HEK293T (cell line): ENCODE results near the gene CSNK2A2.

Source experiments
- ARNT ChIP-seq: fragments of 450-650 bp; IDR thresholded peaks from 2 replicates; pipeline ENCODE4 v1.6.1; 2017; ENCODE audit warnings: mild to moderate bottlenecking
- BHLHE40 ChIP-seq: fragments of 450-650 bp; IDR thresholded peaks from 2 replicates; pipeline ENCODE4 v1.6.1; 2016; ENCODE audit warnings: mild to moderate bottlenecking, moderate library complexity, borderline replicate concordance
- CTBP1 ChIP-seq: fragments of 450-650 bp; IDR thresholded peaks from 2 replicates; pipeline ENCODE4 v1.6.1; 2016; ENCODE audit warnings: borderline replicate concordance
- ELF4 ChIP-seq: fragments of 450-650 bp; IDR thresholded peaks from 2 replicates; pipeline ENCODE4 v1.6.1; 2017; ENCODE audit warnings: antibody characterized with exemption
- FOXK2 ChIP-seq: fragments of 450-650 bp; IDR thresholded peaks from 2 replicates; pipeline ENCODE4 v1.6.1; 2016; ENCODE audit warnings: mild to moderate bottlenecking
- FOXM1 ChIP-seq: fragments of 450-650 bp; IDR thresholded peaks from 2 replicates; pipeline ENCODE4 v1.6.1; 2017; ENCODE audit warnings: mild to moderate bottlenecking, borderline replicate concordance
- HDGF ChIP-seq: fragments of 450-650 bp; IDR thresholded peaks from 2 replicates; pipeline ENCODE4 v1.6.1; 2017; ENCODE audit warnings: antibody characterized with exemption, borderline replicate concordance
- L3MBTL2 ChIP-seq: fragments of 450-650 bp; conservative IDR thresholded peaks from 2 replicates; pipeline ENCODE4 v1.6.1; 2016; ENCODE audit warnings: mild to moderate bottlenecking
- LEF1 ChIP-seq: fragments of 450-650 bp; IDR thresholded peaks from 2 replicates; pipeline ENCODE4 v1.6.1; 2017; ENCODE audit warnings: mild to moderate bottlenecking, borderline replicate concordance
- NFRKB ChIP-seq: fragments of 450-650 bp; IDR thresholded peaks from 2 replicates; pipeline ENCODE4 v1.6.1; 2016; ENCODE audit warnings: mild to moderate bottlenecking, moderate library complexity
- SP1 ChIP-seq: fragments of 450-650 bp; IDR thresholded peaks from 2 replicates; pipeline ENCODE4 v1.6.1; 2017
- SUZ12 ChIP-seq: fragments of 450-650 bp; IDR thresholded peaks from 2 replicates; pipeline ENCODE4 v1.6.1; 2016; ENCODE audit warnings: mild to moderate bottlenecking
- TARDBP ChIP-seq: fragments of 450-650 bp; IDR thresholded peaks from 2 replicates; pipeline ENCODE4 v1.6.1; 2016
- TF ChIP-seq, protein P1 (sequence below): fragments of 450-650 bp; IDR thresholded peaks from 2 replicates; pipeline ENCODE4 v1.6.1; 2016

DNA sequence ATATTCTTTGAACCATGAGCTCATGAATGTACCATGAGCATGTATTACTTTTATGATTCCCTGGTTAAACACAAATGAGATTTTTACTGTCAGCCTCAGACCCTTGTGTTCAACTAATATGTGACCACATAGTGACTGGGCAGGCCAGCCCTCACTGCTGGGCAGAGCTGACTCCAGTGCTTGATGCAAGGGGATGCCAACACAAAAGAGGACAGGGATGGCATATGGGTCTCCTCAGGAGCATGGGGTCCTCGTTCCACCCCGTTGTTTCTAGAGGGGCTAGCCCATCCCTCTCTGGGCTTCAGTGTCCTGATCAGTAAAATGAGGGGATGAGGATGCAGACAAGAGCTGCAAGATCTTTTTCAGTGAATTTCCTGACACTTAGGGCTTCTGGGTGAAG lies 88.0 kb downstream of the CSNK2A2 start:
- TF ChIP-seq, protein P1, sequence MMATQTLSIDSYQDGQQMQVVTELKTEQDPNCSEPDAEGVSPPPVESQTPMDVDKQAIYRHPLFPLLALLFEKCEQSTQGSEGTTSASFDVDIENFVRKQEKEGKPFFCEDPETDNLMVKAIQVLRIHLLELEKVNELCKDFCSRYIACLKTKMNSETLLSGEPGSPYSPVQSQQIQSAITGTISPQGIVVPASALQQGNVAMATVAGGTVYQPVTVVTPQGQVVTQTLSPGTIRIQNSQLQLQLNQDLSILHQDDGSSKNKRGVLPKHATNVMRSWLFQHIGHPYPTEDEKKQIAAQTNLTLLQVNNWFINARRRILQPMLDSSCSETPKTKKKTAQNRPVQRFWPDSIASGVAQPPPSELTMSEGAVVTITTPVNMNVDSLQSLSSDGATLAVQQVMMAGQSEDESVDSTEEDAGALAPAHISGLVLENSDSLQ = no peak
- TF ChIP-seq FOXK2 (no peak), CTBP1 (no peak), TARDBP (no peak), HDGF (no peak), NFRKB (no peak), FOXM1 (no peak), ELF4 (no peak), BHLHE40 (no peak), LEF1 (no peak), ARNT (no peak), SP1 (no peak), SUZ12 (no peak), L3MBTL2 (no peak)
